GM12872 (cell line): ENCODE results near the gene PPP1R1B.

Source experiments
- CTCF ChIP-seq: IDR thresholded peaks from 3 replicates; pipeline ENCODE4 v1.5.1; 2011; ENCODE audit warnings: low read depth, mild to moderate bottlenecking, low read length, moderate library complexity; ENCODE audit not compliant: insufficient read depth

Gene PPP1R1B

GRCh38 chr17:39598047-39598481 lies 28.7 kb upstream of the PPP1R1B start:
- no peak for TF ChIP-seq CTCF

GRCh38 chr17:39598630-39599003 lies 28.1 kb upstream of the PPP1R1B start:
- TF ChIP-seq CTCF = no peak

GRCh38 chr17:39599004-39599664 lies 27.6 kb upstream of the PPP1R1B start:
- no peak for TF ChIP-seq CTCF

- no peak for TF ChIP-seq CTCF
Measured at GRCh38 chr17:39599665-39600231, 27.0 kb upstream of the PPP1R1B start.

GRCh38 chr17:39600288-39600996 lies 26.3 kb upstream of the PPP1R1B start:
- TF ChIP-seq CTCF = no peak

- no peak for TF ChIP-seq CTCF
Measured at GRCh38 chr17:39600997-39601597, 25.7 kb upstream of the PPP1R1B start.
